Activated T-cell treated with anti-CD3 and anti-CD28 coated beads, Interleukin-2, amount 50 U/mL, for 24 hours (primary cell): Measurements from ENCODE around the gene CFAP100.

Experiments
- DNase-seq: peaks from one replicate; pipeline ENCODE4 v3.0.0-alpha.2; 2020
- H3K27ac Mint-ChIP-seq: 2 replicates; pipeline ENCODE4 v1.8.0; 2020; ENCODE audit warnings: mild to moderate bottlenecking, mixed read lengths
- H3K27me3 Mint-ChIP-seq: 2 replicates; pipeline ENCODE4 v1.8.0; 2020; ENCODE audit warnings: mixed read lengths
- H3K36me3 Mint-ChIP-seq: 2 replicates; pipeline ENCODE4 v1.8.0; 2020; ENCODE audit warnings: low read depth, mixed read lengths
- H3K4me1 Mint-ChIP-seq: 2 replicates; pipeline ENCODE4 v1.8.0; 2020; ENCODE audit warnings: low read depth, mixed read lengths
- H3K4me3 Mint-ChIP-seq: 2 replicates; pipeline ENCODE4 v1.8.0; 2020; ENCODE audit warnings: mild to moderate bottlenecking, moderate library complexity, mixed read lengths
- H3K9me3 Mint-ChIP-seq: 2 replicates; pipeline ENCODE4 v1.8.0; 2020; ENCODE audit warnings: mixed read lengths

Gene CFAP100

DNA sequence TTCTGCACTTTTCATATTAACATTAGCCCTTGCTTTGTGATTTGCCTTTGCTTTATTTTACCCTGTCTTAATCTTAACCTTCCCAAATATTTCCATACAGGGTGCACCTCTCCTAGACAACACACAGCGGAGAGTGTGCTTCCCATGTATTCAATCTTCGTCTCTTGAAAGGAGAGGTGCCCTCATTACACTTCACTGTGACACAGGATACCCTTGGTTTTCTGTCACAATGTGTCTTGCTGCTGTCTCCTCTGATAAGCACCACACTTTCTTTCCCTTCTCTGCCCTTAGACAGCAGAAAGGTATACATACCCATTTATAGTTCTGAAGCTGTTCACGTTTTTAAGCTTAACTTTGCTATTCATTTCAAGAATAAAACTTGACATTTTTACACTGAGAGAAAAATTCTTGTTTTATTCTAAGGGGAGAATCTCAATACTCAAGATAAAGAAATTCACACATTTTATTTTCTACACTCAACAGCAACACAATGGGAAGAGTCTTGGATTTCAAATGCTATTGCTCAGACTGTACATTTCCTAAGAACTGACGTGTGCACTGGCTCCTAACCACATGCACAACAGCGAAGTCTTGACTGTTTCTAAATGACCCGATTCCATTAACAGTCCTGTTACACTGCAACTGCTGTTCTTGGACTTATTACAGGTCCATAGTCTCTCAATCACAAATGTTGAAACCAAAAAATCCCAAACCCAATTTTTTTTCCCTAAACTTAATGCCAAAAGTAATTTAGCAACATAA lies 59.9 kb downstream of the CFAP100 start:
- no peak for DNase-seq
- Mint-ChIP-seq H3K4me3 (no peak overlapping the region), H3K9me3 (no peaks in the 10 kb centered on the region), H3K27ac (no peak overlapping the region), H3K27me3 (no peaks in the 10 kb centered on the region), H3K36me3 (peaks cover 93% of the 10 kb centered on the region), H3K4me1 (peaks cover 6% of the 10 kb centered on the region)

DNA sequence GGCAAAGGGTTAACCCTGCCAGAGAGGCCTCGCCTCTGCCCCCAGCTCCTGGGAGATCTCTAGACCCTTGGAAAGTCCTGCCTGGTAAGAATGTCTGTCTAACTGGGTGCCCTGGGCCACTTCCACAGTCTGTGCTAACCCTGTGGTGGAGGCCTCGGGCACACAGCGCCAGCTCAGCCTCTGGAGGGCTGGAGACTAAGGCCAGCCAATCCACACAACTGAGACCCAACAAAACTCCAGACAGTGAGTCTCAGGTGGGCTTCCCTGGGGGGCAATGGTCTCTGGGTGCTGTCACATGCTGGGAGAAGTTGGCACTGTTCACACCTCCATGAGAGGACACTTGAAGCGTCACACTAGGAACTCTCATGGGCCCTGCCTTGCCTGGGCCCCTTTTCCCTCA lies 61.5 kb downstream of the CFAP100 start:
- no peak overlapping the region for H3K4me3 Mint-ChIP-seq
- H3K36me3 Mint-ChIP-seq: peaks cover 91% of the 10 kb centered on the region
- DNase-seq: no peak
- H3K9me3 Mint-ChIP-seq: no peaks in the 10 kb centered on the region
- peaks cover 6% of the 10 kb centered on the region for H3K4me1 Mint-ChIP-seq
- H3K27me3 Mint-ChIP-seq: no peaks in the 10 kb centered on the region
- H3K27ac Mint-ChIP-seq: no peak overlapping the region

DNA sequence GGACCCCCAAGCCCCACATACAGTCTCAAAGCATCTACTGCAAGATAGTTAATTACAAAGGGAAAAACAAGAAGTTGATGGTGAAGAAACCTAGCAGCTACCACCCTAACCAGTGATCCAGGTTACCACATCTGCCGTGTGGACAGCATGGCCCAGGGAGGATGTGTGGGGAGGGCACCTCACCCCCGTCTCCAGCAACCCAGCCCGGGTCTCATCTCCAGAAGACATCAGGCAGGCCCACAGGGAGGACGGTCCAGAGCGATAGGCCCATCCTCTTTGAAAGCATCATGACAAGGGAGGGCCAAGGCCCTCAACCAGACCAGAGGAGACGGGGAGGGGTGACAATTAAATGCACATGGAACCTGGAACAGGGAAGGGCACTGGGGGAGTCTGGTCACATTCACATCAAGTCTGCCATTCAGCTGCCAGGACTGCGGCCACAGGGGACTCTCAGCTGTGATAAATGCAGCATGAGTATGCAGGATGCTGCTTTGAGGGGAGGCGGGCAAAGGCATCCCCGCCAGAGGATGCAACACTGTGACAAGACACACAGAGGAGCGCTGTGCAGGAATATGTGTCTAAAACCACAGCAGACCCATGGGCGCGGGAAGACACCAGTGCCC lies 62.2 kb downstream of the CFAP100 start:
- Mint-ChIP-seq H3K4me3 (no peak overlapping the region), H3K36me3 (peaks cover 91% of the 10 kb centered on the region), H3K4me1 (peaks cover 9% of the 10 kb centered on the region), H3K27ac (no peak overlapping the region), H3K9me3 (no peaks in the 10 kb centered on the region), H3K27me3 (no peaks in the 10 kb centered on the region)
- no peak for DNase-seq

DNA sequence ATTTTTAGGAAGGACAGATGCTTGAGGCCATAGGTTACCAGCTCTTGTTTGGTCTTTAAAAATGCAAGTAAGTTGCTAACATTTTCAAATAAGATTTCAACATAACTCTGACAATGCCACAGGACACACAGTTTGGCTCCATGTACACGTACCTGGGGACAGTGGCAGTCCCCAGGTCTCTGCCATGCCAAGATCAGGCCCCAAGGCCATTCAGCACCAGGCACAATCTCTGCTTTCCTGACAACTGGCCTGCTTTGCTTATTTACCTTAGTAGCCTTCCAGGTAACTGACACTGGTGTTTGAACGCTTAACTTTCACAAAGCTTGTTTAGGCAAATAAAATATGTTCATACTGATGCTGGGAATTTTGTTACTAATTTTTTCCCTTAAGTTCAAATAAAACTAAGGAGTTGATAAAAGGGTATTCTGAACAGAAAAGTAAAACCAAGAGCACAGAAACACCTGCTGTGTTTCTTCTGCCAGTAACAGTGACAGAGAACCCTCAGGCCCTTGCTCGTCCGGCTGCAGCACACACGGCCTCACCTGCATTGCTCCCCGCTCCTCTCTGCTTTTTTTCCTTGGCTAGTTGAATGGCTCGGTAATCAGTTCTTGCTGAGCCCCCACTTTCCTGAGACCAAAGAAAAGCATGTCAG lies 64.5 kb downstream of the CFAP100 start:
- H3K36me3 Mint-ChIP-seq: peaks cover 95% of the 10 kb centered on the region

DNA sequence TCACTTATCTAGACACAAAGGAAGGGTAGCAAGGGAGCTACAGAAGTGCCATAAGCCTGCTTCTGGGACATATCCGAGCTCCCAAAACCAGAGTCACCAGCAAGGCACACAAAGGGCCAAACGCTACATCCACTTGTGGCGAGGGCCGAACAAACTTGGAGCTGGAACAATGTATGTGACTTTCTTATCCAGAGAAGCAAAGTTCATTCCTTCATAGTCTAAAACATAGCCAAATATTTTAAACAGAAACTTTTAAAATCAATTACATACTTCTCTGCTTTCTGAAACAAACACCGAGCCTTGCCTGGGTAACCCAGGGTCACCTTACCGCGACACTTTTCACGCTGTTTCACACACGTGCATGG lies 65.0 kb downstream of the CFAP100 start:
- Mint-ChIP-seq H3K9me3 (no peaks in the 10 kb centered on the region), H3K4me3 (no peak overlapping the region)

More for the DNA sequence above, 64.5 kb downstream of the CFAP100 start:
- no peaks in the 10 kb centered on the region for H3K9me3 Mint-ChIP-seq
- no peak overlapping the region for H3K27ac Mint-ChIP-seq
- peaks cover 9% of the 10 kb centered on the region for H3K4me1 Mint-ChIP-seq
- no peak overlapping the region for H3K4me3 Mint-ChIP-seq
- no peaks in the 10 kb centered on the region for H3K27me3 Mint-ChIP-seq
- no peak for DNase-seq

DNA sequence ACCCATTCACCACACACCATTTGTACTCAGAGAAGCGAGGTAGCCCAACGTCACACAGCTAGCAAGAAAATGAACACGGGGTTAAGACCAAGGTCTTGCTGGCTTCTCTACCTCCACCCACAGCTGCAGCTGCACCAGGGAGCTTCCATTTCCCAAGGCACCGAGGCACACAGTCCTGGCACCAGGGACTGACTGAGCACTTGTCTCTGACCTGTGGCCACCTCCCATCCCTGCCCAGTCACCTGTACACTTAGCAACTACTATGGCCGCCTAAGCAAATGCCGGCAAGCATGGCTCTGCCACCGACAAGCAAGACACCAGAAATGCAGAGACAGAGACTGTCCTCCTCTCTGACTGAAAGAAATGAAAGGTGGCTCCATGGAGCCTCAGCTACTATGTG lies 65.7 kb downstream of the CFAP100 start:
- Mint-ChIP-seq H3K4me1 (peaks cover 7% of the 10 kb centered on the region), H3K9me3 (no peaks in the 10 kb centered on the region), H3K27me3 (no peaks in the 10 kb centered on the region), H3K4me3 (no peak overlapping the region), H3K27ac (peak overlapping the region; percentile 20), H3K36me3 (peaks cover 95% of the 10 kb centered on the region)
- peak; percentile 9 for DNase-seq

More for the DNA sequence above, 65.0 kb downstream of the CFAP100 start:
- peaks cover 95% of the 10 kb centered on the region for H3K36me3 Mint-ChIP-seq
- DNase-seq: no peak
- peaks cover 9% of the 10 kb centered on the region for H3K4me1 Mint-ChIP-seq
- no peaks in the 10 kb centered on the region for H3K27me3 Mint-ChIP-seq
- no peak overlapping the region for H3K27ac Mint-ChIP-seq

DNA sequence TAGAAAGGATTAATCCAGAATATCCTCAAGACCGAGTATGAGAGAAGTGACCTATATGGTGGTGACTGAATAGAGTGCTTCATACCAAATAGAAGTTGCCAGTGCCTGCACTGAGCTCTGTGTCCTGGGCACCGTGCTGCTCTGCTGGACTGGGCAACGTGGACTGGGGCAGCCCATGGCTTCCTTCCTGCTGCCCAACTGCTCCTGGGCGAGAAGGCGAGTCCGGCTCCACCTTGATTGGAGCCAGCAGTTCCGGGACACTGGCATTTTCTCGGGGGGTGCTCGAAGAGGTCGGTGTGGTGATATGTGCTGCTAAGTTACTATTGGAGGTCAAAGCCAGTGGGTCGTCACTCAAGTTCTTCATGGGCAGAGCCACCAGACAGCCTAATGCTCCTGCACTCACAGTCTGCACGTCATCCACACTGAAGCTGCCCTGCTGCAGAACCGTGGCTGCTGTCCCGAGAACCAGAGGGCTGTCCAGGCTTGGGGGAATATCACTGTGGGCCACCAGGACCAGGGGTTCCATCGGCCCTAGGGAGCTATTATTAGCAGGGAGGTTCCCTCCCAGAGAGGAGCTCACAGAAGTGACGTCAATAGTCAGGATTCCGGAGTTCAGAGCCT lies 66.9 kb downstream of the CFAP100 start:
- Mint-ChIP-seq H3K4me1 (peaks cover 10% of the 10 kb centered on the region), H3K27me3 (no peaks in the 10 kb centered on the region), H3K9me3 (no peaks in the 10 kb centered on the region), H3K27ac (peak overlapping the region; percentile 44), H3K36me3 (peaks cover 95% of the 10 kb centered on the region), H3K4me3 (no peak overlapping the region)
- peak; percentile 15 for DNase-seq

DNA sequence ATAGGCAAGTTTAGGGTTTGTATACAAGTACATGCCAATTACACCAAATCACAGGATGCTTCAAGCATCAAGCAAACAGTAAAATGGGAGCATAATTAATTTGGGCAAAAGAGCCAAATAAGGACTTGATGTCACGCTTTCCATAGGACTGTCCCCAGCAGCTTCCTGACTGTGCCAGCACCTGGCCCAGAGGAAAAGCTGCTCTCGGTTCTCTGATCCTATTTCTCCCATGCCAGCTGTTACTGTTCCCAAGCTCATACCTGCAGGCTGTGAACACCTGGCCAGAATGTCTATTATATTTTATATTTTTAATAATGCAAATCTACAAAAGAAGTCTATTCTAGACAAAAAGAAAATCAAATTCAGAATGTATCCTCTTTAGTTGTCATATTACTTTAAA lies 68.8 kb downstream of the CFAP100 start:
- H3K27me3 Mint-ChIP-seq: no peaks in the 10 kb centered on the region
- no peaks in the 10 kb centered on the region for H3K9me3 Mint-ChIP-seq
- peaks cover 96% of the 10 kb centered on the region for H3K36me3 Mint-ChIP-seq
- H3K4me3 Mint-ChIP-seq: no peak overlapping the region
- peaks cover 20% of the 10 kb centered on the region for H3K4me1 Mint-ChIP-seq
- no peak for DNase-seq
- H3K27ac Mint-ChIP-seq: no peak overlapping the region

DNA sequence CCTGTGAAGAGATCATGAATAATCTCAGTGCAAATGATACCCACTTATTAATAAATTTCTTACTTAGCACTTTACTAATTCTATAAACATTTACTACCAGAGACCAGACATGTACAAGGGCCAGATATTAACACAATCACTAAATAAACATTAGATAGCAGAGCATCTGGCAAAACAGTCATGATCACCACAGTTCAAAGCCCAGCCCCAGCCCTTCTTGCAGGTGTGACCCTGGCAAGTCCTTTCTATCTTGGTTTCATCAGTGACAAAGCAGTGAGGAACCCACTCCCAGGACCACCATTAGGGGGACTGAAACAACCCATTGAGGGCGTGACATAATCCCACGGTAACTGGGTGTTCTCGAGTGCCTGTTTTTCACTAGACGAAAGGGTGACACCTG lies 69.4 kb downstream of the CFAP100 start:
- DNase-seq: peak; percentile 21
- Mint-ChIP-seq H3K4me3 (no peak overlapping the region), H3K27ac (peak overlapping the region; percentile 40), H3K27me3 (no peaks in the 10 kb centered on the region), H3K4me1 (peaks cover 26% of the 10 kb centered on the region), H3K9me3 (no peaks in the 10 kb centered on the region), H3K36me3 (peaks cover 96% of the 10 kb centered on the region)

DNA sequence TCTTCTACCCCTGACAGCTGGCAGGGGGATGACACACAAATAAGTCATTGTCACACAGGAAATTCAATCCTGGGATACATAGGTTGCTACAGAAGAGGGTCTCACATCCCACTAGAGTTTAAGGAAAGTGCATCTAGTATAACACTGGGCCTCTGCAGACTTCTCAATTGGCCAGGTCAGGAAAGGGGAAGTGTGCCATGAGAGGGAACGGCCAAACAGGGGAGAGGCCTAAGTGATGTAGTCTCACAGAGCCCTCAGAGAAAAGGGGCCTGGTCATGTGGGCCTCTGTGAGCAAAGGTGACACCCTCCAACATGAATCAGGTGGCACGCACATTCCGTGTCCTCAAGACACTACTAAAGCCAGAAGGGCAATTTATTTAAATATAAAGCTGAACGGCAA lies 69.8 kb downstream of the CFAP100 start:
- H3K4me1 Mint-ChIP-seq: peaks cover 30% of the 10 kb centered on the region

DNA sequence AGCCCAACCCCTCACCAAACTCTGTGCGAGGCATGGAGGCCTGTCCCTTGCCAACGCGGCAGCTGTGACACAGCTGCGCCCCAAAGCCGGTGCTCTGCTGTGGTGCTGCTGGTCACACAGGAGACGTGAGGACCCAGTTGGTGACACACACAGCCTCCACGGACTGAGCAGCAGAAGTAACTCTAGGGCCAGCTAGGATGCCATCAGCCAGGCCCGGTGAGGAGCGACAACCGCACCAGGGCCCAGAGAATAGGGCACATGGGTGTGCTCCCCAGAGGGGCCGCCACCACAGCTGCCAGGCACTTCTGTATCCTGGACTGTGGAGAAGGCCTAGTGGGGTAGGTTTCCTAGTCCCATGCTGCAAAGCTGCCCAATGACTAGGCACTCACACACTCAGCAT lies 70.3 kb downstream of the CFAP100 start:
- H3K27me3 Mint-ChIP-seq: no peaks in the 10 kb centered on the region
- H3K27ac Mint-ChIP-seq: peak overlapping the region; percentile 39
- no peak overlapping the region for H3K4me3 Mint-ChIP-seq
- peak; percentile 26 for DNase-seq
- H3K9me3 Mint-ChIP-seq: no peaks in the 10 kb centered on the region
- peaks cover 96% of the 10 kb centered on the region for H3K36me3 Mint-ChIP-seq
- H3K4me1 Mint-ChIP-seq: peaks cover 34% of the 10 kb centered on the region

More for the DNA sequence above, 69.8 kb downstream of the CFAP100 start:
- H3K9me3 Mint-ChIP-seq: no peaks in the 10 kb centered on the region
- no peaks in the 10 kb centered on the region for H3K27me3 Mint-ChIP-seq
- no peak overlapping the region for H3K4me3 Mint-ChIP-seq
- DNase-seq: no peak
- peaks cover 96% of the 10 kb centered on the region for H3K36me3 Mint-ChIP-seq
- H3K27ac Mint-ChIP-seq: peak overlapping the region; percentile 33

DNA sequence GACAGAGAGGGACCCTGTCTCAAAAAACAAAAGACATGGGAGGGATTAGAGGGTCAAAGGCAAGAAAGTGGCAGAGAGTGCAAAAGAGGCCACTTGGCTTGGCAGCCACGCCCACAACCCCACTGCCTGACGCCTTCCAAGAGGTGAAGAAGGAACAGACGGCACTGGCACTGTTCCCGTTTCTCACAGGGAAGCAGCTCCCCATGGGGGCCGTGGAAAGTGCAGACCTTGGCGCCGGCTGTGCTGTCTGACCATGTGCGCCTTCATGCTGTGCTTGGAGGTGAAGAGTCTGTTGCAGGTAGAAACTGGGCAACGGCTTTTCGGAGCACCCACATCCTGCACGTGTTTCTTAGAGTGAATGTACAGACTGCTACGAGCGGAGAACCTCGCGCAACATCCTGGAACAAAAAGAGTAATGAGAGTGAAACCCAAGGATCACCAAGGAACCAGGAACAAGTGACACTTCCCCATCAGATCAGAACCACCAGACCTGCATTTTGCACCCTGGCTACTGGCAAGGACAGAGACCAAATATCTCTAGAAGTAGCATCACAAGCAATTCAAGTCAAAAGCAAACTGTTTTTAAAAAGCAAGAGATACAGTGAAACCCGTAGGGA lies 71.3 kb downstream of the CFAP100 start:
- H3K36me3 Mint-ChIP-seq: peaks cover 99% of the 10 kb centered on the region
- H3K27me3 Mint-ChIP-seq: no peaks in the 10 kb centered on the region
- peak overlapping the region; percentile 39 for H3K27ac Mint-ChIP-seq
- DNase-seq: no peak
- H3K4me3 Mint-ChIP-seq: no peak overlapping the region
- H3K4me1 Mint-ChIP-seq: peaks cover 42% of the 10 kb centered on the region
- H3K9me3 Mint-ChIP-seq: no peaks in the 10 kb centered on the region

DNA sequence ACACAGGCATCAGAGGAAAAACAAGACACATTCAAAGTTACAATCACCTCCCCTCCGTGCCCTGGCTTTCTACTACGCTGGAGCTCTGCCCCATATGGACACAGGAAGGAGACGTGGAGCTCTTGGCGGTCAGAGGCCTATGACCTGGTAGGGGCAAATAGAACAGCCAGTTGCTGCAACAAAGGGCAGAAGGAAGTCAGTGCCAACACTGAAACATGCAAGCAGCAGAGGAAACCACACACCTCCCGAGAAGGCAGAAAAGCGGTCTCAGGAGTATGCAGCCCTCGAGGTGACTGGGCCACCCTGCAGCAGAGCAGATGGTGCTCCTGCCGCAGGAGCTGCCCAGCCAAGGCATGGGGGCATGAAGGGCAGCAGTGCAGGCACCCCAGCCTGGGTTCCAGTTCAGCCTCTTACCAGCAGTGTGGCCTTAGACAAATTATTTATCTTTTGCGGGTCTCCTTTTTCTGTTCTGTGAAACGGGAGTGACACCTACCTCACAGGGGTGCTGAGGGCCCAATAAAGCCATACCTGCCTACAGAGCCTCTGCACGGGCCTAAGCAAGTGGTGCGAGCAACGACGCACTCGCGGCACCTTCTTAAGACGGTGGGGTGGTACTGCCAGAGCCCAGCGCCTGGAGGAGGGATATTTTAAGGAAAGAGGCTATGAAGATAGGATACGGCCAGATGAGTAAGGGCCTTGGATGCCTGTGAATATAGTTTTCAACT lies 72.3 kb downstream of the CFAP100 start:
- Mint-ChIP-seq H3K27ac (peak overlapping the region; percentile 56), H3K4me3 (no peak overlapping the region), H3K27me3 (no peaks in the 10 kb centered on the region), H3K36me3 (peaks cover 99% of the 10 kb centered on the region), H3K4me1 (peaks cover 46% of the 10 kb centered on the region), H3K9me3 (no peaks in the 10 kb centered on the region)
- peak; percentile 16 for DNase-seq

DNA sequence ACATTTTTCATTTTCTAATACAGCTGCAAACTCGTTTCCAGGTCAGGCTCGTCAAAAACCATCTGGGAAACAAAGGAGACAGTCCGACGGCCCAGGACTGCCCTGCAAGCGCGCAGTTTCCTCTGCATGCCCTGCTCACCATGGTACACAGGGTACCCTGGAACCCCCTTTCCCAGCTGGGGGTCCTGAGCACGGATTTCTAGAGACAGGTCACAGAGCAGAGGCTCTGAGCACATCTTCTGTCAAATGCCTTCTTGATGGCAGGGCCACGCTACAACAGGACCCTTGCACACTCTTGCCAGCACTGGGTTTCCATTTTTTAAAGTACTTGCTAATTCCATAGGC lies 72.9 kb downstream of the CFAP100 start:
- peaks cover 99% of the 10 kb centered on the region for H3K36me3 Mint-ChIP-seq
- H3K4me3 Mint-ChIP-seq: no peak overlapping the region
- no peak overlapping the region for H3K27ac Mint-ChIP-seq
- H3K4me1 Mint-ChIP-seq: peaks cover 52% of the 10 kb centered on the region
- DNase-seq: peak; percentile 13
- H3K9me3 Mint-ChIP-seq: no peaks in the 10 kb centered on the region
- no peaks in the 10 kb centered on the region for H3K27me3 Mint-ChIP-seq
